GM19240 (cell line): Measurements from ENCODE around the gene ANKFY1.

ENCODE experiments used
- DNase-seq: peaks from one replicate; pipeline ENCODE4 v3.0.0; 2011; ENCODE audit warnings: low spot score; ENCODE audit not compliant: insufficient read length

Gene ANKFY1

GRCh38 chr17:4125552-4125951 is 138.2 kb downstream of the ANKFY1 start:
- no peak for DNase-seq

GRCh38 chr17:4124999-4125398 is 138.8 kb downstream of the ANKFY1 start:
- DNase-seq = no peak

GRCh38 chr17:4120332-4120731 is 143.4 kb downstream of the ANKFY1 start:
- no peak for DNase-seq

GRCh38 chr17:4119299-4119698 is 144.5 kb downstream of the ANKFY1 start:
- DNase-seq = no peak

GRCh38 chr17:4118015-4118743 is 145.6 kb downstream of the ANKFY1 start:
- no peak for DNase-seq

GRCh38 chr17:4116516-4116915 is 147.3 kb downstream of the ANKFY1 start:
- DNase-seq = no peak
